ENCODE measurements around the gene ZNF385B.

Gene ZNF385B

DNA sequence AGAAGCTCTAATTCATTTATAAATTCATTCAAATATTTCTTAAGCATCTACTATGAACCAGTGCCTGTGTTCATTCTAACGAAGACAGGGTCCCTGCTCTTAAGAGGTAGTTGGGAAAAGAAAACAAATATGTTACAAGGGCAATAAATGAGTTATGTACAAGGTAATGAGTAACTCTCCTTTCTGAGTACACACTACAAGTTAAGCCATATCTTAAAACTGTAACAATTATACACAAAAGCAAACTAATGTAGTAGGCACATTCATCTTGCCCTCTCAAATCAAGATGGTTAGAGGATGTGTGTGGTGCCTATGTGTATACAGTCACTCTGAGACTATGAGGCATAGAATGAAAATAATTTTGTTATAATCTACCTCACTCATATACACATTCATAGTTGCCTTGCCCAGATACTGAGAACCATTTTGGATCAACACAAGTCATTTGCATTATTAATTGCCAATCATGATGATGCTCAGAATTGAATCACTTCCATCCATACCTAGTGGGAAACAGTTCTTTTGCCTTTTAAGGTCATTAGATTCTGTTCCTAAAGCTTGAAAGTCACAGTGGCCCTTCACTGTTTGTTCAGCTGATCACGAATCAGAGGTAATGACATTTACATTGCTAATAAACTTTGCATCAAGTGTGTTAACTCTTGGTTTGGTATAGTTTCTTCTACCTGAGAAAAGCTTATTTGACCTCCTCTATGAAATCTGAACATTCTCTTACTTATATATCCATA is 283.1 kb downstream of the ZNF385B start:
- DNase-seq, result no peak

DNA sequence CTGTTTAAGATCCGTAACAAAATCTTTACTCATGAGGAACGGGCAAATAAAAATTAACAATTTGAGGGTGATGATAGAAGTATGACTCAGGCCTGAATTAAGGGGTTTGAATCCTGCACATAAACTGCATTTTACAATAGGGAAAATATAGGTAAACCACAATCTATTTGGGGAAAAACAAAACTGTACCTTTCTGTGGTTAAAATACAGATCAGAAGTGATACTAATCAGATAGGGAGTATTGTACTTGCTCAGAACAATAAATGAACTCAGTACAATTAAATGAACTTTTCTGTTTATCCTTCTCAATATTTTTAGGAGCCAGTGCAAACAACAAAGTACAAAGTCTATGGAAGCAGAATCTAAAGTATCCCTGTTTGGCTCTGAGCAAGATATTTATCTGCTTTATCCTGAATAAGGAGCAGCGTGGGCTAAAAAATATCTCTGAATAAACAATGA is 287.3 kb downstream of the ZNF385B start:
- DNase-seq, result no peak

DNA sequence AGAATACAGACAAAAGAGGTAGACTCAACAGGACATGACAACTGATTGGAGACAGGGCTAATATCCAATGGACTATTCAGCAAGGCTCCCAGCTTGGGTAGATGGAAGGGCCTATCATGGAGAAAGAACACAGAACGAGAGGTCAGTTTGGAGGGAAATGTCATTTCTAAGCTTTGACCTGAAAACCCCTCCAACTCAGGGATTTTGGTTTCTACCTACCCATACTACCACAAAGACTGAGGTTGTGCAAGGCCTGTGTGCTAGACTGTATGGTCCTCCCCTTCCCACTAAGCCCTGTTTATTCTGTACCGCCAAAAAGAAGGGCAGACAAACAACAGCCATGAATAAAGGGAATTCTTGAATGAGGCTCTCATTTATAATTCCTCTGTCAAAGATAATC is 288.9 kb downstream of the ZNF385B start:
- no peak for DNase-seq

DNA sequence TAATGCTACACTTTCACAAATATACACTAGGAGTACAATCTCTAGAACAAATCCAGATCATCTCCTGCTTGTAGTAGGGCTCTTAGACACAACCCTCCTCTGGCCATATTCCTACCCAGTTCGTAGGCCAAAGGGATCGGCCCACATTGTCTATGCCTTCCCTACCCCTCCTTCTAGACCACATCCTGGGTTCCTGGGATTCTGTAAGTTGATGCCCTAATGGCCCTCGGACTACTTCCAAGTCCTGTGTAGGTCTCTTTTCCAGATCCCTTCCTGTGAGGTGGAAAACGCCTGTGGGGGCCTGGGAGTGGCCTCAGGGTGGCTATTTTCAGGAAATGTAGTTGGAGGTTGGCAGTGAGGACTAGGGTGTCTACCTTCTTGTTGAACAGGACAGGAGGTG is 289.7 kb downstream of the ZNF385B start:
- no peak for DNase-seq

DNA sequence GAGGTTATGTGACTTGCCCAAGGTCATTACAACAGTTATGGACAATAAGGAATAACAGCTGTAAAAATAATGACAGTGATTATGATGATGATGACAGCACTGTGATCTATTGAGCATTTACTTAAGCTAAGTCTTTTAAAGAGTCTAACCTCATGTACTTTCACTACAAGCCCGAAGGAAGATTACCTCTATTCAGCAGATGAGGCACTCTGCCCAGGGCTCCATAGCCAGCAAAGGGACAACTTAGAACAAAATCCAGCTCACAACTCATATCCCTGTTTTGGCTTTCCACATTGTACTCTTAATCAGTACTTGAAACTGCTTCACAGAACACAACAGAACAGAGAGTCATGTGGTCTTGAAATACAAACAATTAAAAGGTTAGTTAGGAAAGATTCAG is 290.2 kb downstream of the ZNF385B start:
- no peak for DNase-seq

DNA sequence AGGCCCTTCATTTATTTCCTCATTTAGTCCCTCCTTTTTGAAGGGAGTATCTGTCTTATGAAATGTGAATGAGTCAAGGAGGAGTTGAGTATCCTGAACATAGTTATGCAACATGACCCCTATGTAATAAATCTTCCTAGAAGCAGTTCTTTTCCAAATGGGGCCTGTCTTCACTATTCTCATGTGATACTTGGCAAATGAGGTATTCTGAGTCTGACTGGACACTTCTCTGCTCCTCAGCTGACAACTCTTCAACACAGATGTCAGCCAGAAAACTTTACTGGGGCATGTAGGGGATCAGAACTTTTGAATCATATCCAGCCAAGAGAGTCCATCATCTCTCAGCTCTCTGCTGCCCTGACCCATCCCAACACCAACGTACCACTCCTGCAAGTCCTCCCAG is 291.6 kb downstream of the ZNF385B start:
- no peak for DNase-seq

DNA sequence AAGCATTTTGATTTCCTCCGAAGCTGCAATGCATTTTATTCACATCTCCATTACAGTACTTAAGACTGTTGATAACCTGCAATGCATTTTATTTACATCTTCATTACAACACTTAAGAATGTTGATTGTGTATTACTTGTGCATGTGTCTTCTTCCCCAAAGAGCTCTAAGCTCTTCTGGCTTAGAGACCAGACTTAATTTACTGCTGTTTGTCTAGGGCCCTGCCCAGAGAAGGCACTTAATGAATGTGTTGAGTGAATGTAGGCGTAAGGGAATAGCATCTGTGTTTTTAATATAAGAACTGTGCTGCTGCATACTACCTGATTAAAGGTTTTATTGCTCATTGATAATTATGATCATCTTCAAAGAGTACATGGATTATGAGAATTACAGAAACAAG is 295.6 kb downstream of the ZNF385B start:
- no peak for DNase-seq

DNA sequence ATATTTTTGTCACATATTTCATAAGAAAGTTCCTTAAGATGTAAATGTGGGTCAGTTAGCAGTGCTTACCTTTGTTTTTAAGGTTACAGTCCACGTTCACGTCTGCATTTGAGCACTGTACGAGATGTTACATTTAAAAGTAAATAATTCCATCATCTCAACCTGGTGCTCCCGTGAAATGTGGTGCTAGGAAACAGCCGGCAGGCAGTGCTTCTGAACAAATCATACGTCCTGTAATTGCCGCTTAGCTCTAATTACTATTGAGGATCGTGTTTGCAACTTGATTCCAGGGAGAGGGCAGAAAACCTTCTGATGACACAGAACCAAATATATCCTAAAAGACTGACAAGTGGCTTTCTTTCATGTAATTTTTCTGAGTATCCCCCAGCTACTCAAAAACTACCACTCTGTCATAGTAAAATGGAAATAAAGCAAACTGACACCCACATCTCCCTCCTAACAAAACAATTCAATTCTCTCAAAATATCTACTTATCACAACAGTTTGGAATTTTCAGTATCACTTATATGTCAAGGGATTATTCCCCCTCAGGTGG is 299.0 kb downstream of the ZNF385B start:
- no peak for DNase-seq

DNA sequence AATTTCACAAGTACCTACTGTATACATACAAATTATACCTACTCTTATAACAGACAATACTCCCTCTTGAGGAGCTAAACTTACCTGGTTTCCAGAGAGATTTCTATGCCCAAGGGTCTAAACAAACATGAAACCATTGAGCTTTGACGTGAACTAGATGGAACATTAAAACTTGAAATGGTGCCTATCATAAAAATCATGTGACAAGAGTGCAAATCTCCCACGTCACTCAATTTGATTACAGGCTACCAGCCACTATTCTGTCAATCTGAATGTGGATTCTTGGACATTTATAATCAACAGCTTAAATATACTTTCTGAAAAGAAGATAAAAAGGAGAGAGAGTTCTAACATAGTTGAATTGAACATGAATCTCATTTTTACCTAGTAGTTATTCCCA is 299.7 kb downstream of the ZNF385B start:
- DNase-seq, result no peak

DNA sequence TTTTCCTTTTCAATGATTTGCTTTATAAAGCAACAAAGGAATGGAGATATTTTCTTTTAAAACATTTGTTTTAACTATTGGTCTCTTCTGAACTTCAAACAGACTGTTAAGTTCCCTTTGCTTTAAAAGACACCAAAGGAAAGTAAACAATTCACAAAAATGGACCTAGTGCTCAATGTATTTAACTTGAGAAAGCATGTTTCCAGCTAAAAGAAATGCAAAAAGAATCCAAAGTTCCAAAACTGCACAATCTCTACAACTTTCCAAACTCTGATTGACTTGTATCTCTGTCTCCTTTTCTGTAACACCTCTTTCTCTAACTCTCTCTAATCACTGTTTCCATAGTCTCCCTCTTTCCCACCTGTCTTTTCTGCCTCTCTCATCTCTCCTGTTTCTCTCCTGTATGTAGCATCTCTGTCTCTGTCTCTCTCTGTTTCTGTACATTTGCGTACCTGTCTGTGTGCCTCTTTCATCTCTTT is 301.1 kb downstream of the ZNF385B start:
- no peak for DNase-seq

DNA sequence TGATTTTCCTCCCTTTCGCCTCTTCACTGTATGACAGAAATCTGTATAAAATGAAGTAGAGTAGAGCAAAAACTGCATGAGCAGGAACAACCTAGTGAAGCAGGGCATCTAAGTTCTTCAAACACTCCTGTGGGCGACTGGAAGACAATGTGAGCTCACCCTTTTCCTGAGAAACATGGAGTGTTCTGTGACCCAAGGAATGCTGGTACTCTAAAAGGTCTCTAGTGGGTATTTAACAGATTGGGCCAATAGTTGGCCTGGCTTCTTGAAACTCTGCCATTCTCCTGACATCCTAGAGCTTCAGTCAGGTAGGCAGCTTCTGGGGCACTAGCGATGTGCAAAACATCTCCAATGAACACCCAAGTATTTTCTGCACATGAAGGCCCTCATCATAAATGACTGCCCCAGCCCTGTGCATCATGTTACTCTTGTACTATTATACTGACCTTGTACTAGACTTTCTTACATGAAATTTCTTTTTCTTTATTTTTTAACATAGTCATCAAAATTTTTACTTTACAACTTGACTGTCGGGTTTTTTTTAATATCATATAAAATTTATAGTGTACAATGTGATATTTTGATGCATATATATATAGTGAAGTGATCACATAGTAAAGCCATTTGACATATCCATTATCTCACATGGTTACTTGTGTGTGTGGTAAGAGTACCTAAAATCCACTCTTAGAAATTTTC is 302.2 kb downstream of the ZNF385B start:
- no peak for DNase-seq

DNA sequence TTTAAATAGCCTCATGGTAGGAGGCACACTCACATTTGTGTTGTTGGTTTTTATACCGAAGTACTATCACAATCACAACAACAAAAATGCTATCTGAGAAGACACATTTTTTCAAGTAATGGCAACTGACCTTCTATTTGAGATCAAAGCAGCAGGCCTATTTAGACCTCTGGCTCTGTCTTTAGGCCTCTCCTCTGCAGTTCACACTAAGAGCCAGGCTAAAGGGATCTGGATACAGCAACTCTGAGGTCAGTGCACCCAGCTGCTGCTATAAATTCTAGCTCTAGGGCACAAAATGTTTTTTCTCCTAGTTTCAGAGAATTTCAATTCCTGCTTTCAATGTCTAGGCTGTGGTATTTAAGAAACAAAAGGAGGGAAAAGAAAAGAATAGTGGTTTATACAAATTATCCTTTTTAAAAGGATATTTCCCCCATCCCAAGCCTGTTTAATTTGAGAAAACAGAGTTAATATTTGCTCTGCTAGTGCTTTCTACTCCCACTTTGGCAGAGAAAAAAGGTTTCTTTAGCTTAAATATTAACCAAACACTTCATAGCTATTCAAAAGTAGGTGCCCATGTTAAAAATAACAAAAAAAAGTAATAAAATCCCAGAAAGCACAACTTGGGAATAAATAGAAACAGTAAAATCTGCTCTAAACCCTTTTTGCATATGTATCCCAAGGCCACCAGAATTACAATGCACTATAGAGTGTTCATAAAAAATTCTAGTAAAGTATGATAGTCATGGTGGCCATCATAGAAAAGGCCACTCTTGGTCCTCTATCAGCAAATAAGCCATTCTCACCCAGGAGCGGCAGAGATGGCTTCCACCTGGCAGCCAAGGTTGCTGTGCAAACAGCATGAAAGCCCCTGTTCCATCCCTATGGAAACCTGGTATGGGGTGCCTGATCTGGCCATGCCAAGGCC is 303.1 kb downstream of the ZNF385B start:
- no peak for DNase-seq

DNA sequence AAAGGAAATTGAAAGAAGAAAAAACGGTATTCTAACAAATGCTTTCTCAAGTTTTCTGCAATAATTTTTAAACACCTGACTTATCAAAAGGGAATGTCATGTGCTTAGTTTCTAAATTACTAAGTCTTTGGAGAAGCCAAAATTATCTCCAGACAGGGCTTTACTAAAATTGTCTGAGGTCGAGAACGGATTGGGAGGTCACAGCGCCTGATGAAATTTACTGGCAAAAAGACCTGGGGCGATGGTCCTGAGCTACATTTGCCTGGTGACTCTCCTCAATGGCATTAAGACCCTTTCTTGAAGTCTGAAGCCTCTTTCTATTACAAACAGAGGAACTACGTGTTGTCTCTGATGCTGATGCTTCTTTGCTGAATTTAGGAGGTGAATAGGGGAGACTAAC is 305.0 kb downstream of the ZNF385B start:
- DNase-seq, result no peak

DNA sequence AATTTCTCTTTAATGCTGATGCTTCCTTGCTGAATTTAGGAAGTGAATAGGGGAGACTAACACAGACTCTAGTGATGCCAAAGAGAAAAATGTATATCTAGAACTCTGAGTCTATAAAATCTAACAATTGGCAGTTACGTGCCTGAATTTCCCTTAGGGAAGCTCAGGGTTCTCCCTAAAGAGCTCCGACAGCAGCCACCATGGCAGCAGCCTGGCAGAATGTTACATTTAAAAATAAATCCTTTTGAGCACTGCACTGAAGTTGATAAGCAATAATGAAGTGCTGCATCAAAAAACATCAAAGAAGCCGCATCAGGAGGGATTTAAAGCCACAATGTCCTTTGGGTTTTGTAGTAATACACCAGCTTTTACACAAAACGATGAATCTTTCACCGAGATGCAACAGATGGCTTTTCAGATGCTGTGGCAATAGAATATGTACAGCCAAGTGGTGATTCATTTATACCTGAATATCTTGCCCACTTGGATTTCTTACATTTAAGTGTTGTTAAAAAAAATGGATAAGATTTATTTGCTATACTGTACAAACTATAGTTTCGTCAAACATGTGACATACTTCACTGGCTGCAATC is 305.6 kb downstream of the ZNF385B start:
- DNase-seq, result no peak

DNA sequence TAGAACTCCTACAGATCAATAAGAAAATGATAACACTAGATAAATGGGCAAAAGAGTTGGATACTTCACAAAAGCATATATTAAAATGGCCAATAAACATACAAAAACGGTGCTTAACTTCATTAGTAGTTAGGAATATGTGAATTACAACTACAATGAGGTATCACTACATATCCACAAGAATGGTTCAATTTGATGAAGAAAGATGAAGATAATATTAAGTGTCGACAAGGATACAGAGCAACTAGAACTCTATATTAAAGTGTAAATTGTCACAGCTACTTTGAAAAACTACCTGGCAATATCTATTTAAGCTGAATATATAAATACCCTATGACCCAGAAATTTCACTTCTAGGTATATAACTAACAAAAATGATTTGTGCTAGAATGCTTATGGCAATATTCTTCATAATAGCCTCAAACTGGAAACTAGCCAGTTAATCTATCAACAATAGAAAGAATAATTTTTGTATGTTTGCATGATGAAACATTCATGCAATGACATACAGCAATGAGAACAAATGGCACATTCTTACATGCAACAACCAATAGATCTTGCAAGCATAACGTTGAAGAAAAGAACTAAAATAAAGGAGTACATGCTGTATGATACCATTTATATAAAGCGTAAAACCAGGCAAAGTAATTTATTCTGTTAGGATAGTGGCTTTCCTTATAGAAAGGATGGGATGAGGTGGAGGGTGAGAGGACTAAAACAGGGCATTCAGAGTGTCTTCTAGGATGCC is 306.6 kb downstream of the ZNF385B start:
- no peak for DNase-seq

DNA sequence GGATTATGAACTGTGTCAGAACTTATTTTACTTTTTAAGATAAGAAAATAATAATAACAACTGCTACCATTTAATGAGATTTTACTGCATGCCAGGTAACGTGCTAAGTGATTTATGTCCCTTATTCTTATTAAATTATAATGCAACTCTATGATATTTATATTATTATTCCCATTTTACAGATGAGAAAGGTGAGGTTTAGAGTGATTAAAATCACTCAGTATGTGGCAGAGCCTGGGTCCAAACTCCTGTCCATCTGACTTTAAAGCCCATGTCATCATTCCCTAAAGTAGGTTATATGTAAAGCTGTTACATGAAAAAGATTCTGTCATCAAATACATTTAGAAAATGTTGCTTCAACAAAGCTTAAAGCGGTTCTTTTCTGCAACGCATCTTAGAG is 308.0 kb downstream of the ZNF385B start:
- no peak for DNase-seq

DNA sequence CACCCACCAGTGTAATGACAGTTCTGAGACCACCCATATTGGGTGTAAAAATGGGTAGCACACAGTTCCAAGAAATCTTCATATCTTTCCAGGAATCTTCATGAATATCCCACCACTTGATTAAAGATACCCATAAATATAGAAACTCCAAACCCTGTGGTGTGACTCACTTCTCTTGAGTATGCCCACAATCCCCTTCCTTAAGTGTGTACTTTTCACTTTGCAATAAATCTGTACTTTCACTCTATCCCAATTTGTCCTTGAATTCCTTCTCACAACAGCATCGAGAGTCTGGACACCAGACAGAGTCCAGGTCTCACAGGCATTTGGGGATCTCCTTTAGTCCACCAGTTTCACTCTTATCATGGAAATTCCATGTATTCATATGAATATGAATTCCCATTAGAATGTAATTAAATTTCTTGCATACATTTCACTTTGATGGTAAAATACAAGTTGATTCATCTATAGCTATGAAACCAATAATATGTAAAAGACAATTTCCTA is 309.8 kb downstream of the ZNF385B start:
- no peak for DNase-seq

DNA sequence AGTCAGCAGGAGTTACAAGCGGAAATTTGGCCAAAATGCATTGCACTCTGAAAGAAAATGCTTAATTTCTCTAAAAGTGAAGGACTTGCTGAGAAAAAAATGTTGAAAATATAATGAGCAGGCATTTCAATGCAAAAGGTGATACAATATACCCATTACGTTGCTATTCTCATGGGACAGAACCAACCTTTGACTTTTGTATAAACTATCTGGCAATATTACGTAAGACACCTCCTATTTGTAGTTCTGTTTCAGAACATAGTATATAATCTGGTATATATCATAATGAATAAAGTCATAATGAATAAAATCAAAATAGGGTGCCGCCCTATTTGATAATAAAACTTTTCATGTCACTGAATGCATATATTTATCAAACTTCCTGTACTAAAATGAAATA is 310.6 kb downstream of the ZNF385B start:
- DNase-seq, result no peak

DNA sequence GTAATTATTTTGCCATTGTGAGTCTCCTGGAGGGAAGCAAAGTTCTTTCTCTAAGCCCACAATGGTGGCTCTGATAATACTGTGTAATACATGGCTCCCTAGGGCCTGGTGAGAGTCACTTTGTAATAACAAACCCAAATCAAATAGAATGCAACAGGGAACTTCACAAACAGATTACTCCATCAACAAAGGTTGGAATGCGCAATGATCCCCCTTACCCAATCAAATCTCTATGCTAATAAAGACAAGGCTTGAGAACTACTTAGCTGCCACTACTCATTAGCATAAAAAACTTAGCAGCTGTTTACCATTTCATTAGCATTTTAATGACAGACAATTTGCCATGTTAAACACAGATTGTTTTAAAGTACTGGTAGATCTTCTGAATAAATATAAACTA is 311.2 kb downstream of the ZNF385B start:
- no peak for DNase-seq

DNA sequence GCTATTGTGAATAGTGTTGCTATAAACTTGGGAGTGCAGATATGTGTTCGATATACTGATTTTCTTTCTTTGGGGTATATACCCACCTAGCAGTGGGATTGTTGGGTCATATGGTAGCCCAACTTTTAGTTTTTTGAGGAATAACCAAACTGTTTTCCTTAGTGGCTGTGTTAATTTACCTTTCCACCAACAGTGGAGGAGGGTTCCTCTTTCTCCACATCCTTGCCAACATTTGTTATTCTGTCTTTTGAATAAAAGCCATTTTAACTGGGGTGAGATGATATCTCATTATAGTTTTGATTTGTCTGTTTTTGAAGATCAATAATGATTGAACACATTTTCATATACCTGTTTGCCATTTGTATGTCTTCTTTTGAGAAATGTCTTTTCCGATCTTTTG is 314.8 kb downstream of the ZNF385B start:
- DNase-seq, result no peak

DNA sequence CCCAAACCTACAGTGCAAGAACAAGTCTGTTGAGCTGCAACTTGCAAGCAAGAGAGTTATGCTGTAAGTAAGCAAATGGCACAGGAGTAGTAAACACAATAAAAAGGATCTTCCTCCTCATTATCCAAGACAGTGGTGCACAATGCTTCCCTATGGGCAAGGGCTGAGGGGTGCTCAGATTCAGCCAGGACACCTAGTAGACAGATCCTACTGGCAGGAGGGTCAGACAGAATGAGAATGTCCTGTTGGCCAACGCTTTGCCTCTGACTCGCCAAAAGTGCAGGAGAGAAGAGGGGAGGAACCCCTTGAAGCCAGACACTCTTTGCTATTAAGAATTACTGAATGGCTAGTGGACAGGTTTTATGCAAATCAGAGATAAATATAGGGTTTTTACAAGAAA is 316.4 kb downstream of the ZNF385B start:
- DNase-seq, result no peak
